HepG2 (cell line): Measurements from ENCODE around the gene SCGB2A2. TPM values are rescaled to one million over a fixed set of nuclear protein-coding genes. Genes with fewer than 3 reads are reported as not detected.

Experiments used
- ARNTL ChIP-seq: sonication (generic); formaldehyde crosslinking; IDR thresholded peaks from 2 replicates; pipeline ENCODE4 v1.4.0; 2020; ENCODE audit warnings: mild to moderate bottlenecking, missing genetic modification reagents
- CREB1 ChIP-seq, 2 experiments: fragments of 450-650 bp in 1 of 2; IDR thresholded peaks; 2 replicates each; pipeline ENCODE4 v1.6.1; 2016 to 2017; ENCODE audit warnings: control low read depth in 1 of 2, mild to moderate bottlenecking in 1 of 2, missing compliant biosample characterization in 1 of 2, missing genetic modification characterization in 1 of 2
- EED ChIP-seq: sonication (generic); formaldehyde crosslinking; IDR thresholded peaks from 2 replicates; pipeline ENCODE4 v1.5.0; 2020; ENCODE audit warnings: mild to moderate bottlenecking, missing genetic modification reagents
- FOXC1 ChIP-seq: sonication (generic); formaldehyde crosslinking; IDR thresholded peaks from 2 replicates; pipeline ENCODE4 v1.8.0; 2022; ENCODE audit warnings: mild to moderate bottlenecking, missing genetic modification reagents, borderline replicate concordance
- GATAD1 ChIP-seq: IDR thresholded peaks from 2 replicates; pipeline ENCODE4 v1.6.1; 2016; ENCODE audit warnings: missing genetic modification reagents, missing compliant biosample characterization
- HIVEP1 ChIP-seq: sonication (generic); formaldehyde crosslinking; IDR thresholded peaks from 2 replicates; pipeline ENCODE4 v1.4.0; 2020; ENCODE audit warnings: mild to moderate bottlenecking, missing genetic modification reagents
- MEF2D ChIP-seq: sonication (generic); formaldehyde crosslinking; IDR thresholded peaks from 2 replicates; pipeline ENCODE4 v1.5.1; 2020; ENCODE audit warnings: mild to moderate bottlenecking, missing genetic modification reagents
- MIER2 ChIP-seq: IDR thresholded peaks from 2 replicates; pipeline ENCODE4 v1.6.1; 2016; ENCODE audit warnings: missing biosample characterization, missing genetic modification reagents
- MIER3 ChIP-seq: IDR thresholded peaks from 2 replicates; pipeline ENCODE4 v1.6.1; 2016; ENCODE audit warnings: missing compliant biosample characterization, borderline replicate concordance
- RXRB ChIP-seq: IDR thresholded peaks from 2 replicates; pipeline ENCODE4 v1.6.1; 2016; ENCODE audit warnings: borderline replicate concordance, missing genetic modification reagents, missing compliant biosample characterization
- TAF15 ChIP-seq: fragments of 200-400 bp; formaldehyde crosslinking; IDR thresholded peaks from one replicate; pipeline ENCODE4 v1.6.1; 2018; ENCODE audit warnings: mild to moderate bottlenecking, low read depth, low read length; ENCODE audit not compliant: poor library complexity, severe bottlenecking
- ZNF318 ChIP-seq: sonication (generic); formaldehyde crosslinking; IDR thresholded peaks from 2 replicates; pipeline ENCODE4 v1.4.0; 2020; ENCODE audit warnings: mild to moderate bottlenecking, missing genetic modification reagents
- ZNF616 ChIP-seq: sonication (generic); formaldehyde crosslinking; IDR thresholded peaks from 2 replicates; pipeline ENCODE4 v1.5.0; 2020; ENCODE audit warnings: low read depth, mild to moderate bottlenecking, missing genetic modification reagents
- ZNF816 ChIP-seq: sonication (generic); formaldehyde crosslinking; IDR thresholded peaks from 2 replicates; pipeline ENCODE4 v1.8.0; 2022; ENCODE audit warnings: missing genetic modification reagents, mild to moderate bottlenecking, borderline replicate concordance
- ZNF883 ChIP-seq: sonication (generic); formaldehyde crosslinking; IDR thresholded peaks from 2 replicates; pipeline ENCODE4 v1.5.1; 2020; ENCODE audit warnings: mild to moderate bottlenecking, missing genetic modification reagents; ENCODE audit errors: not compliant biosample characterization
- polyA plus RNA-seq, 8 experiments: library from polyadenylated mRNA; depleted of rRNA in 3 of 8; stranded (reverse) in 7 of 8; unstranded in 1 of 8; fragments of >200 nt; fragmentation: Illumina TruSeq in 4 of 8; extraction: Trizol in 4 of 8; gene quantifications; 2 replicates each; pipeline versions ENCODE4 v1.2.1 to v1.2.3, GENCODE V29; 2011 to 2016; ENCODE audit warnings: low read depth in 4 of 8, missing spikeins in 1 of 8, mixed read lengths in 1 of 8; ENCODE audit not compliant: insufficient read depth in 1 of 8
- total RNA-seq, 5 experiments: library from RNA; depleted of rRNA; stranded (reverse); fragments of >200 nt; fragmentation: Illumina TruSeq; extraction: Trizol; gene quantifications; 2 replicates each; pipeline ENCODE4 v1.2.3, GENCODE V29; 2016; ENCODE audit warnings: low read depth in 1 of 5
- TF ChIP-seq, protein P1 (sequence below): sonication (generic); formaldehyde crosslinking; IDR thresholded peaks from 2 replicates; pipeline ENCODE4 v1.4.0; 2020; ENCODE audit warnings: missing genetic modification reagents
- TF ChIP-seq, protein P2 (sequence below): sonication (generic); formaldehyde crosslinking; IDR thresholded peaks from 2 replicates; pipeline ENCODE4 v1.4.0; 2020; ENCODE audit warnings: missing genetic modification reagents

The SCGB2A2 gene
- total and polyA plus RNA-seq, 2 of the 13 experiments (the other 11 are each of a cell fraction or from before 2014, with no cell fraction given): 0.12 TPM; not detected in 1

GRCh38 chr11:62245271-62245753 is 24.6 kb upstream of the SCGB2A2 start (continued):
- TF ChIP-seq, protein P1, sequence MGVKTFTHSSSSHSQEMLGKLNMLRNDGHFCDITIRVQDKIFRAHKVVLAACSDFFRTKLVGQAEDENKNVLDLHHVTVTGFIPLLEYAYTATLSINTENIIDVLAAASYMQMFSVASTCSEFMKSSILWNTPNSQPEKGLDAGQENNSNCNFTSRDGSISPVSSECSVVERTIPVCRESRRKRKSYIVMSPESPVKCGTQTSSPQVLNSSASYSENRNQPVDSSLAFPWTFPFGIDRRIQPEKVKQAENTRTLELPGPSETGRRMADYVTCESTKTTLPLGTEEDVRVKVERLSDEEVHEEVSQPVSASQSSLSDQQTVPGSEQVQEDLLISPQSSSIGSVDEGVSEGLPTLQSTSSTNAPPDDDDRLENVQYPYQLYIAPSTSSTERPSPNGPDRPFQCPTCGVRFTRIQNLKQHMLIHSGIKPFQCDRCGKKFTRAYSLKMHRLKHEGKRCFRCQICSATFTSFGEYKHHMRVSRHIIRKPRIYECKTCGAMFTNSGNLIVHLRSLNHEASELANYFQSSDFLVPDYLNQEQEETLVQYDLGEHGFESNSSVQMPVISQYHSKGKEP: peak; percentile 57; the same call in 1 of the 2 replicates
- TF ChIP-seq GATAD1 (0 out of 2 replicates have a peak, but pooled peaks have one; percentile 32), ARNTL (CRISPR knock-in tag) (no peak), ZNF616 (CRISPR knock-in tag) (0 out of 2 replicates have a peak, but pooled peaks have one; percentile 27), MIER3 (peak; percentile 60; the same call in 1 of the 2 replicates), RXRB (peak; percentile 30; the same call in 1 of the 2 replicates), MIER2 (CRISPR knock-in tag) (peak; percentile 98), EED (CRISPR knock-in tag) (0 out of 2 replicates have a peak, but pooled peaks have one; percentile 48), CREB1 (IDR thresholded peaks at IDR 0.05) (no peak), CREB1 (CRISPR knock-in tag; IDR thresholded peaks at IDR 0.05) (no peak), FOXC1 (CRISPR knock-in tag) (peak; percentile 49; the same call in 1 of the 2 replicates), TAF15 (no peak), ZNF816 (CRISPR knock-in tag) (0 out of 2 replicates have a peak, but pooled peaks have one; percentile 31), ZNF318 (no peak), MEF2D (CRISPR knock-in tag) (0 out of 2 replicates have a peak, but pooled peaks have one; percentile 42), HIVEP1 (no peak), ZNF883 (CRISPR knock-in tag) (peak; percentile 55)
- TF ChIP-seq, protein P2, sequence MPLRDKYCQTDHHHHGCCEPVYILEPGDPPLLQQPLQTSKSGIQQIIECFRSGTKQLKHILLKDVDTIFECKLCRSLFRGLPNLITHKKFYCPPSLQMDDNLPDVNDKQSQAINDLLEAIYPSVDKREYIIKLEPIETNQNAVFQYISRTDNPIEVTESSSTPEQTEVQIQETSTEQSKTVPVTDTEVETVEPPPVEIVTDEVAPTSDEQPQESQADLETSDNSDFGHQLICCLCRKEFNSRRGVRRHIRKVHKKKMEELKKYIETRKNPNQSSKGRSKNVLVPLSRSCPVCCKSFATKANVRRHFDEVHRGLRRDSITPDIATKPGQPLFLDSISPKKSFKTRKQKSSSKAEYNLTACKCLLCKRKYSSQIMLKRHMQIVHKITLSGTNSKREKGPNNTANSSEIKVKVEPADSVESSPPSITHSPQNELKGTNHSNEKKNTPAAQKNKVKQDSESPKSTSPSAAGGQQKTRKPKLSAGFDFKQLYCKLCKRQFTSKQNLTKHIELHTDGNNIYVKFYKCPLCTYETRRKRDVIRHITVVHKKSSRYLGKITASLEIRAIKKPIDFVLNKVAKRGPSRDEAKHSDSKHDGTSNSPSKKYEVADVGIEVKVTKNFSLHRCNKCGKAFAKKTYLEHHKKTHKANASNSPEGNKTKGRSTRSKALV: 0 out of 2 replicates have a peak, but pooled peaks have one; percentile 48
